ENCODE measurements around the gene GALNTL6.

GALNTL6 gene

GRCh38 chr4:172650758-172651530 is 837.7 kb downstream of the GALNTL6 start:
- no peak for TF ChIP-seq CTCF (IDR thresholded peaks at IDR 0.05; ENCODE audit: low read depth, low read length)
- DNase-seq (ENCODE audit: low read depth in 2 of 2) = no peak
- H3K4me3 ChIP-seq (replicated peaks in 1 of 2; ENCODE audit: low read depth in 2 of 2, low read length in 2 of 2) = no peak overlapping the region

GRCh38 chr4:172651961-172652360 is 838.8 kb downstream of the GALNTL6 start:
- no peak for TF ChIP-seq CTCF (IDR thresholded peaks at IDR 0.05; ENCODE audit: low read depth, low read length)
- H3K4me3 ChIP-seq (replicated peaks in 1 of 2; ENCODE audit: low read depth in 2 of 2, low read length in 2 of 2) = no peak overlapping the region
- no peak for DNase-seq (ENCODE audit: low read depth in 2 of 2)

GRCh38 chr4:172652369-172652768 is 839.2 kb downstream of the GALNTL6 start:
- TF ChIP-seq CTCF (IDR thresholded peaks at IDR 0.05; ENCODE audit: low read depth, low read length) = no peak
- H3K4me3 ChIP-seq (replicated peaks in 1 of 2; ENCODE audit: low read depth in 2 of 2, low read length in 2 of 2) = no peak overlapping the region
- DNase-seq (ENCODE audit: low read depth in 2 of 2) = no peak

GRCh38 chr4:172653676-172654075 is 840.5 kb downstream of the GALNTL6 start:
- DNase-seq (ENCODE audit: low read depth in 2 of 2) = no peak
- TF ChIP-seq CTCF (IDR thresholded peaks at IDR 0.05; ENCODE audit: low read depth, low read length) = no peak
- H3K4me3 ChIP-seq (replicated peaks in 1 of 2; ENCODE audit: low read depth in 2 of 2, low read length in 2 of 2) = no peak overlapping the region

- no peak overlapping the region for H3K4me3 ChIP-seq (replicated peaks in 1 of 2; ENCODE audit: low read depth in 2 of 2, low read length in 2 of 2)
- no peak for DNase-seq (ENCODE audit: low read depth in 2 of 2)
- no peak for TF ChIP-seq CTCF (IDR thresholded peaks at IDR 0.05; ENCODE audit: low read depth, low read length)
Observed at GRCh38 chr4:172654457-172654856, 841.3 kb downstream of the GALNTL6 start.

GRCh38 chr4:172656055-172656454 is 842.9 kb downstream of the GALNTL6 start:
- TF ChIP-seq CTCF (IDR thresholded peaks at IDR 0.05; ENCODE audit: low read depth, low read length) = no peak
- DNase-seq (ENCODE audit: low read depth in 2 of 2) = no peak
- no peak overlapping the region for H3K4me3 ChIP-seq (replicated peaks in 1 of 2; ENCODE audit: low read depth in 2 of 2, low read length in 2 of 2)

GRCh38 chr4:172657081-172657480 is 843.9 kb downstream of the GALNTL6 start:
- DNase-seq (ENCODE audit: low read depth in 2 of 2) = no peak
- TF ChIP-seq CTCF (IDR thresholded peaks at IDR 0.05; ENCODE audit: low read depth, low read length) = no peak
- H3K4me3 ChIP-seq (replicated peaks in 1 of 2; ENCODE audit: low read depth in 2 of 2, low read length in 2 of 2) = no peak overlapping the region

Data from cardiac fibroblast (primary cell).